ENCODE data around the gene ZFYVE26.

ZFYVE26 gene

GRCh38 chr14:67798731-67799130, 17.7 kb downstream of the ZFYVE26 start:
- Histone ChIP-seq H3K79me1 (ENCODE audit: low read depth, low read length) (no peaks in the 10 kb centered on the region), H3K27ac (replicated peaks; ENCODE audit: low read length) (no peak overlapping the region), H2AFZ (ENCODE audit: low read length) (no peak overlapping the region), H3K9me3 (replicated peaks in 1 of 2; ENCODE audit: control insufficient read depth in 2 of 2, insufficient read depth in 1 of 2, low read depth in 1 of 2, low read length in 2 of 2) (no peaks in the 10 kb centered on the region), H3K36me3 (replicated peaks in 1 of 2; ENCODE audit: control insufficient read depth in 2 of 2, insufficient read depth in 2 of 2, low read length in 2 of 2) (peaks cover 31 to 93% of the 10 kb centered on the region in 2 donors), H3K4me1 (ENCODE audit: control insufficient read depth in 2 of 2, insufficient read depth in 1 of 2, low read depth in 1 of 2, low read length in 2 of 2) (peaks cover 0 to 3% of the 10 kb centered on the region in 2 donors), H2BK15ac (ENCODE audit: low read length) (no peak overlapping the region), H3K18ac (ENCODE audit: low read length) (no peak overlapping the region), H2BK5ac (ENCODE audit: low read length) (no peak overlapping the region), H2AK5ac (ENCODE audit: low read depth, low read length) (no peak overlapping the region), H4K8ac (ENCODE audit: low read depth, low read length) (no peak overlapping the region), H3K27me3 (ENCODE audit: control insufficient read depth in 3 of 3, insufficient read depth in 3 of 3, low read depth in 1 of 3, low read length in 3 of 3) (no peaks in the 10 kb centered on the region), H3K4me3 (ENCODE audit: low read length in 2 of 2) (no peak overlapping the region), H2BK12ac (ENCODE audit: low read length) (no peak overlapping the region), H3K9ac (ENCODE audit: low read depth, low read length, poor library complexity) (no peak overlapping the region), H3K14ac (ENCODE audit: low read length) (no peak overlapping the region), H3K4ac (ENCODE audit: low read length) (no peak overlapping the region), H3K23ac (ENCODE audit: low read depth, low read length, poor library complexity) (no peak overlapping the region), H4K91ac (ENCODE audit: low read depth, low read length, poor library complexity) (no peak overlapping the region), H3K4me2 (ENCODE audit: insufficient read depth, low read length, poor library complexity, severe bottlenecking) (no peak overlapping the region), H2BK120ac (ENCODE audit: low read depth, low read length) (no peak overlapping the region)
- DNase-seq (ENCODE audit: low spot score) = no peak
- no CpG with 5 or more reads among the region's 20 CpGs for WGBS, 2 donors (ENCODE audit: extremely low coverage in 2 of 2, insufficient read length in 2 of 2, insufficient replicate concordance in 1 of 2)

DNA sequence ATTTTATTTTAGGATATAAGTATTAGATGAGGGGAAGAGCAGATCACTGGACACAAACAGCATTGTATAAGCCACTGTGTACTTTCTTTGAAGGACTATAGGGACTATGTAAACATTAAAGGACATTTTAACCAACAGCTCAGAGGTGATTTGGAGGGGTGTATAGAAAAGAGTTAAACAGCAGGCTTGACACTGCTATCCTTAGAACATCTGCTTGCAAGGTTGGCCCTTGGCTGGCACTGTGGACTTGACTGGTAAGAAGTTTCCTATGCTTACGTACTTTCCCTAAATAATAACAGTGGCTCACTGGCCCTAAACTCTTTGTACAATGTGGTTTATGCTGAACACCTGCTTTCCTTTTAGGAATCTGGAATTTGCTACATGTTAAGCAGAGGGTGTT, 28.7 kb downstream of the ZFYVE26 start:
- WGBS, 2 donors (ENCODE audit: extremely low coverage in 2 of 2, insufficient read length in 2 of 2, insufficient replicate concordance in 1 of 2) = no CpG with 5 or more reads among the region's 1 CpG
- H3K4me1 ChIP-seq (ENCODE audit: control insufficient read depth in 2 of 2, insufficient read depth in 1 of 2, low read depth in 1 of 2, low read length in 2 of 2) = no peaks in the 10 kb centered on the region
- no peak overlapping the region for H2AK5ac ChIP-seq (ENCODE audit: low read depth, low read length)
- H2BK12ac ChIP-seq (ENCODE audit: low read length) = no peak overlapping the region
- H3K79me1 ChIP-seq (ENCODE audit: low read depth, low read length) = no peaks in the 10 kb centered on the region
- no peak overlapping the region for H2AFZ ChIP-seq (ENCODE audit: low read length)
- H2BK5ac ChIP-seq (ENCODE audit: low read length) = no peak overlapping the region
- no peak overlapping the region for H3K14ac ChIP-seq (ENCODE audit: low read length)
- no peaks in the 10 kb centered on the region for H3K27me3 ChIP-seq (ENCODE audit: control insufficient read depth in 3 of 3, insufficient read depth in 3 of 3, low read depth in 1 of 3, low read length in 3 of 3)
- H3K18ac ChIP-seq (ENCODE audit: low read length) = no peak overlapping the region
- no peaks in the 10 kb centered on the region for H3K9me3 ChIP-seq (replicated peaks in 1 of 2; ENCODE audit: control insufficient read depth in 2 of 2, insufficient read depth in 1 of 2, low read depth in 1 of 2, low read length in 2 of 2)
- H4K8ac ChIP-seq (ENCODE audit: low read depth, low read length) = no peak overlapping the region
- no peak overlapping the region for H3K4me2 ChIP-seq (ENCODE audit: insufficient read depth, low read length, poor library complexity, severe bottlenecking)
- no peak overlapping the region for H4K91ac ChIP-seq (ENCODE audit: low read depth, low read length, poor library complexity)
- no peak overlapping the region for H3K27ac ChIP-seq (replicated peaks; ENCODE audit: low read length)
- peaks cover 35 to 96% of the 10 kb centered on the region in 2 donors for H3K36me3 ChIP-seq (replicated peaks in 1 of 2; ENCODE audit: control insufficient read depth in 2 of 2, insufficient read depth in 2 of 2, low read length in 2 of 2)
- no peak for DNase-seq (ENCODE audit: low spot score)
- no peak overlapping the region for H3K4ac ChIP-seq (ENCODE audit: low read length)
- H2BK120ac ChIP-seq (ENCODE audit: low read depth, low read length) = no peak overlapping the region
- H3K9ac ChIP-seq (ENCODE audit: low read depth, low read length, poor library complexity) = no peak overlapping the region
- no peak overlapping the region for H3K4me3 ChIP-seq (ENCODE audit: low read length in 2 of 2)
- H2BK15ac ChIP-seq (ENCODE audit: low read length) = no peak overlapping the region
- H3K23ac ChIP-seq (ENCODE audit: low read depth, low read length, poor library complexity) = no peak overlapping the region

DNA sequence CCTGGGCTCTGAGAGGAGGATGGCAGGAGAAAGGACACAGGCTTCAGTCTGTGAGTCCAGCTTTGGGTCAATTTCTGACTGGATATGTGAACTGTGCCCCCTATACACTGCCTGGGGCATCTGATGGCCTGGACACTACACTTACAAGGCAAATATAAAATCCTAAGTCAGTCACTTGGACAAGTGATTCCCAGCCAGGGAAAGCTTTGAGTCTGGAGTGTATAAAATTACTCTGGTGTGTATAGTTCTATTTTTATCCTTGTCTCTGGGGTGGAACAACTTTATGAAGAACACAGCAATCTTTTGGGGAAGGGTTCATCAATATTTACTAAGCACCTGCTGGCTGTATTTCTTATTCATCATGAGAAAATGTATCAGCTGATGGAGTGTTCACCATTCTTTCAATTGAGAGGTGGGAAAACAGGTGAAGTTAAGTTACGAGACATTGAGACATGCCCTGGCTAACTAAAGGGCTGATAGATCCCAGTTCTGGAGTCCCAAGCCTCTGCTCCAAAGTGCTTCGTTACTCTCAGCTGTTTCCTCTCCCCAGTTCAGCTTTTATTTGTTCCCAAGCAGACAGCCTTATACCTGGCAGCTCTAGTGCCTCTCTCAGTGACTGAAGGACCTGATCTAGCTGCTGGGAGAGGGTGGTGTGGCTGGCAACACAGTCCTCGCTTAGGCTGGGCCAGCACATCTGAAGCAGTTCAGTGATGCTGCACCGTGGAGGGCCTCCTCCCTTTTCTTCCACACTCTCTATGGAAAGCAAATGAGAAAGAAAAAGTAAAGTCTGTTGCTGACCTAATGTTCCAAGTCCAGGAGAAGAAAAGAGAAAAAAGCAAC, 30.9 kb downstream of the ZFYVE26 start:
- no peak for DNase-seq (ENCODE audit: low spot score)
- peaks cover 41 to 100% of the 10 kb centered on the region in 2 donors for H3K36me3 ChIP-seq (replicated peaks in 1 of 2; ENCODE audit: control insufficient read depth in 2 of 2, insufficient read depth in 2 of 2, low read length in 2 of 2)

DNA sequence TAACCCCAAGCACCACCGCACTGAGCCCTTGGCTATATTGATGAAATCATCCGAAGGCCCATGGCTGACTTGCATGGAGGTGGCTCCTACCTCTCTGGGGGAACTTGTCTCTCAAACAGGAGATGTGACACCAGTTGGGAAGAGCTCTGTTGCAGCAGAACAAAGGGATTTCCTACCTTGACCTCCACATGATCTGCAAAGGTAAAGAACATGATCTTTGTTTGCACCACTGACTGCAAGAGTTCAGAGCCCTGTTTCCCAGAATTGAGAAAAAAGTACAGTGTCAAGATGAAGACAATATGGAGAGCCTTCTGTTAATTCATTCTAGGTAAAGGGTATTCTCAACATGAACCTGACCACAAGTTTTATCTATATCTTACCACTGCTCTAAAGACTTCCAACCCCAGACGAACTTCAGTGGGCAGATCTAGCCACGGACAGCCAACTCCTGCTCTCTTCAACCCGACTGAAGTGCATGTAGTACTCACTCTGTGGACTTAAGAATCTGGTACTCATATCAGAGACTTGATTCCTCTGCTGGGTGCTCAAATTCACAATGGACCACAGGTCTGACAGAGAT, 32.1 kb downstream of the ZFYVE26 start:
- Histone ChIP-seq H3K4ac (ENCODE audit: low read length) (no peak overlapping the region), H3K23ac (ENCODE audit: low read depth, low read length, poor library complexity) (no peak overlapping the region), H4K8ac (ENCODE audit: low read depth, low read length) (no peak overlapping the region), H3K4me2 (ENCODE audit: insufficient read depth, low read length, poor library complexity, severe bottlenecking) (no peak overlapping the region), H2BK5ac (ENCODE audit: low read length) (no peak overlapping the region), H3K36me3 (replicated peaks in 1 of 2; ENCODE audit: control insufficient read depth in 2 of 2, insufficient read depth in 2 of 2, low read length in 2 of 2) (peaks cover 40 to 97% of the 10 kb centered on the region in 2 donors), H3K4me3 (ENCODE audit: low read length in 2 of 2) (no peak overlapping the region), H2BK120ac (ENCODE audit: low read depth, low read length) (no peak overlapping the region), H3K9me3 (replicated peaks in 1 of 2; ENCODE audit: control insufficient read depth in 2 of 2, insufficient read depth in 1 of 2, low read depth in 1 of 2, low read length in 2 of 2) (no peaks in the 10 kb centered on the region), H3K4me1 (ENCODE audit: control insufficient read depth in 2 of 2, insufficient read depth in 1 of 2, low read depth in 1 of 2, low read length in 2 of 2) (no peaks in the 10 kb centered on the region), H3K9ac (ENCODE audit: low read depth, low read length, poor library complexity) (no peak overlapping the region), H2BK12ac (ENCODE audit: low read length) (no peak overlapping the region), H3K27ac (replicated peaks; ENCODE audit: low read length) (no peak overlapping the region), H2AFZ (ENCODE audit: low read length) (no peak overlapping the region), H3K27me3 (ENCODE audit: control insufficient read depth in 3 of 3, insufficient read depth in 3 of 3, low read depth in 1 of 3, low read length in 3 of 3) (no peaks in the 10 kb centered on the region), H4K91ac (ENCODE audit: low read depth, low read length, poor library complexity) (no peak overlapping the region), H2BK15ac (ENCODE audit: low read length) (no peak overlapping the region), H2AK5ac (ENCODE audit: low read depth, low read length) (no peak overlapping the region), H3K18ac (ENCODE audit: low read length) (no peak overlapping the region), H3K79me1 (ENCODE audit: low read depth, low read length) (no peaks in the 10 kb centered on the region), H3K14ac (ENCODE audit: low read length) (no peak overlapping the region)
- DNase-seq (ENCODE audit: low spot score) = no peak
- WGBS, 2 donors (ENCODE audit: extremely low coverage in 2 of 2, insufficient read length in 2 of 2, insufficient replicate concordance in 1 of 2) = no CpG with 5 or more reads among the region's 5 CpGs

More for the DNA sequence above, 30.9 kb downstream of the ZFYVE26 start:
- Histone ChIP-seq H3K4me2 (ENCODE audit: insufficient read depth, low read length, poor library complexity, severe bottlenecking) (no peak overlapping the region), H2BK120ac (ENCODE audit: low read depth, low read length) (no peak overlapping the region), H3K18ac (ENCODE audit: low read length) (no peak overlapping the region), H3K14ac (ENCODE audit: low read length) (no peak overlapping the region), H3K27me3 (ENCODE audit: control insufficient read depth in 3 of 3, insufficient read depth in 3 of 3, low read depth in 1 of 3, low read length in 3 of 3) (no peaks in the 10 kb centered on the region), H2AFZ (ENCODE audit: low read length) (no peak overlapping the region), H3K9ac (ENCODE audit: low read depth, low read length, poor library complexity) (no peak overlapping the region), H3K4ac (ENCODE audit: low read length) (no peak overlapping the region), H2BK12ac (ENCODE audit: low read length) (no peak overlapping the region), H2BK15ac (ENCODE audit: low read length) (no peak overlapping the region), H3K79me1 (ENCODE audit: low read depth, low read length) (no peaks in the 10 kb centered on the region), H4K8ac (ENCODE audit: low read depth, low read length) (no peak overlapping the region), H2AK5ac (ENCODE audit: low read depth, low read length) (no peak overlapping the region), H3K23ac (ENCODE audit: low read depth, low read length, poor library complexity) (no peak overlapping the region), H3K27ac (replicated peaks; ENCODE audit: low read length) (no peak overlapping the region), H2BK5ac (ENCODE audit: low read length) (no peak overlapping the region), H4K91ac (ENCODE audit: low read depth, low read length, poor library complexity) (no peak overlapping the region), H3K9me3 (replicated peaks in 1 of 2; ENCODE audit: control insufficient read depth in 2 of 2, insufficient read depth in 1 of 2, low read depth in 1 of 2, low read length in 2 of 2) (no peaks in the 10 kb centered on the region), H3K4me3 (ENCODE audit: low read length in 2 of 2) (no peak overlapping the region), H3K4me1 (ENCODE audit: control insufficient read depth in 2 of 2, insufficient read depth in 1 of 2, low read depth in 1 of 2, low read length in 2 of 2) (no peaks in the 10 kb centered on the region)
- no CpG with 5 or more reads among the region's 4 CpGs for WGBS, 2 donors (ENCODE audit: extremely low coverage in 2 of 2, insufficient read length in 2 of 2, insufficient replicate concordance in 1 of 2)
